Endothelial cell of umbilical vein (primary cell): ENCODE data around the gene TXK. TPM values are rescaled to one million over a fixed set of nuclear protein-coding genes. Genes with fewer than 3 reads are reported as not detected.

Experiments used
- BruUV-seq: library from RNA; stranded (reverse); fragments of 400-500 nt; replicated peaks from 2 replicates; lab custom pipeline; 2021; lab: Mats Ljungman, UMichigan
- CTCF ChIA-PET: fragments of 300-600, 350-600 bp; sonication (Branson Sonifier 250); formaldehyde crosslinking; loops from one replicate; lab custom pipeline; 2021; ENCODE audit warnings: antibody characterized with exemption, inconsistent platforms; lab: Charles Lee
- POLR2A ChIA-PET: fragments of 300-600, 350-600 bp; sonication (Branson Sonifier 250); formaldehyde crosslinking; loops from one replicate; lab custom pipeline; 2021; ENCODE audit warnings: antibody characterized with exemption, inconsistent platforms; lab: Charles Lee
- DNase-seq: peaks from one replicate; pipeline ENCODE4 v3.0.0-alpha.2; 2011; ENCODE audit warnings: low read depth, low spot score
- FAIRE-seq: peaks from 2 replicates; lab custom pipeline; 2011; peaks lifted over from hg19 to GRCh38; lab: Jason Lieb, UNC
- H2AFZ ChIP-seq: 2 replicates; pipeline ENCODE4 v1.6.0; 2012; ENCODE audit warnings: low read depth, low read length, control low read depth, inconsistent platforms
- H3K27ac ChIP-seq: 2 replicates; pipeline ENCODE4 v1.5.1; 2011; ENCODE audit warnings: low read depth, mild to moderate bottlenecking, control low read depth, low read length, moderate library complexity; ENCODE audit not compliant: insufficient read depth
- H3K27me3 ChIP-seq, 2 experiments: 2 replicates each; pipeline versions ENCODE4 v1.6.0 to v1.6.1; 2011; ENCODE audit warnings: low read length in 2 of 2, mixed read lengths in 1 of 2; ENCODE audit not compliant: control insufficient read depth in 2 of 2, insufficient read depth in 2 of 2
- H3K36me3 ChIP-seq, 2 experiments: 2 replicates in 1 of 2; 3 replicates in 1 of 2; pipeline ENCODE4 v1.5.1; 2011; ENCODE audit warnings: low read length in 2 of 2, mild to moderate bottlenecking in 1 of 2, moderate library complexity in 1 of 2; ENCODE audit not compliant: control insufficient read depth in 2 of 2, insufficient read depth in 2 of 2; ENCODE audit errors: extremely low read depth in 1 of 2
- H3K4me1 ChIP-seq: 3 replicates; pipeline ENCODE4 v1.5.1; 2011; ENCODE audit warnings: mild to moderate bottlenecking, low read length; ENCODE audit not compliant: control insufficient read depth, insufficient read depth; ENCODE audit errors: extremely low read depth
- H3K4me2 ChIP-seq: 2 replicates; pipeline ENCODE4 v1.6.1; 2011; ENCODE audit warnings: low read length, control low read depth, mixed read lengths; ENCODE audit not compliant: insufficient read depth
- H3K4me3 ChIP-seq, 3 experiments: fragments of 200-600 bp in 1 of 3; sonication (generic), shearing (Covaris generic) in 1 of 3; replicated peaks in 1 of 3; 2 replicates each; pipeline ENCODE4 v1.5.1; 2011 to 2016; ENCODE audit warnings: control low read depth in 3 of 3, low read length in 3 of 3, mild to moderate bottlenecking in 2 of 3, inconsistent platforms in 1 of 3, low read depth in 1 of 3, moderate library complexity in 1 of 3; ENCODE audit not compliant: insufficient read depth in 1 of 3
- H3K79me2 ChIP-seq: 2 replicates; pipeline ENCODE4 v1.6.0; 2012; ENCODE audit warnings: low read length, inconsistent platforms; ENCODE audit not compliant: control insufficient read depth, insufficient read depth
- H3K9ac ChIP-seq: replicated peaks from 2 replicates; pipeline ENCODE3; 2011; ENCODE audit warnings: low read length, control low read depth; ENCODE audit not compliant: insufficient read depth; ENCODE audit errors: extremely low read depth
- H3K9me1 ChIP-seq: replicated peaks from 3 replicates; pipeline ENCODE4 v1.6.0; 2011; ENCODE audit warnings: mild to moderate bottlenecking, low read length; ENCODE audit not compliant: control insufficient read depth, insufficient read depth; ENCODE audit errors: extremely low read depth
- H3K9me3 ChIP-seq: replicated peaks from 2 replicates; pipeline ENCODE4 v1.5.1; 2012; ENCODE audit warnings: low read length, inconsistent platforms; ENCODE audit not compliant: control insufficient read depth, insufficient read depth
- H4K20me1 ChIP-seq: replicated peaks from 2 replicates; pipeline ENCODE3; 2011; ENCODE audit warnings: mild to moderate bottlenecking, low read length; ENCODE audit not compliant: control insufficient read depth, insufficient read depth; ENCODE audit errors: extremely low read depth
- EZH2 ChIP-seq: IDR thresholded peaks from 2 replicates; pipeline ENCODE4 v1.6.1; 2012; ENCODE audit warnings: borderline replicate concordance, low read depth, mild to moderate bottlenecking, moderate library complexity, low read length, inconsistent platforms; ENCODE audit not compliant: severe bottlenecking
- GATA2 ChIP-seq: IDR thresholded peaks from 2 replicates; pipeline ENCODE4 v1.7.0; 2011; ENCODE audit warnings: low read depth, mild to moderate bottlenecking, moderate library complexity, mixed read lengths, low read length; ENCODE audit not compliant: insufficient read length, insufficient read depth
- JUN ChIP-seq: IDR thresholded peaks from 2 replicates; pipeline ENCODE4 v1.6.1; 2011; ENCODE audit warnings: borderline replicate concordance, low read depth; ENCODE audit not compliant: insufficient read length, insufficient read depth
- MAX ChIP-seq: IDR thresholded peaks from 2 replicates; pipeline ENCODE4 v1.6.1; 2011; ENCODE audit not compliant: insufficient read depth, insufficient read length
- MYC ChIP-seq: IDR thresholded peaks from one replicate; pipeline ENCODE4 v1.6.1; 2011; ENCODE audit warnings: mild to moderate bottlenecking, low read depth, low read length
- POLR2A ChIP-seq: IDR thresholded peaks from 2 replicates; pipeline ENCODE4 v1.6.1; 2012; ENCODE audit warnings: low read depth, mild to moderate bottlenecking, control low read depth, low read length
- POLR2AphosphoS5 ChIP-seq: IDR thresholded peaks from 2 replicates; pipeline ENCODE4 v1.6.1; 2012; ENCODE audit warnings: low read depth, mild to moderate bottlenecking, control low read depth, low read length, moderate library complexity; ENCODE audit not compliant: insufficient read depth
- dilution Hi-C: fragments of 300-500 bp; cut with MboI; formaldehyde crosslinking; loops from one replicate; pipeline ENCODE4 v1.15.0; 2019; ENCODE audit warnings: low sequenced_read_pairs; ENCODE audit not compliant: extremely low pct_ligation_motif_present
- intact Hi-C: fragments of 100-400 bp; cut with micrococcal nuclease; formaldehyde crosslinking; loops from one replicate; pipeline ENCODE4 v1.10.0; 2022
- polyA plus RNA-seq, 4 experiments: library from polyadenylated mRNA; depleted of rRNA in 3 of 4; stranded (reverse) in 3 of 4; unstranded in 1 of 4; fragments of >200 nt; gene quantifications; 2 replicates each; pipeline versions ENCODE4 v1.2.1 to v1.2.3, GENCODE V29; 2011 to 2012; ENCODE audit warnings: missing spikeins in 1 of 4
- total RNA-seq: library from RNA; stranded (reverse); gene quantifications from 2 replicates; pipeline ENCODE4 v1.2.3, GENCODE V29; 2021
- TF ChIP-seq, protein P1 (sequence below), 2 donors: IDR thresholded peaks; 1 replicate in 1 of 2; 2 replicates in 1 of 2; pipeline ENCODE4 v1.5.1; 2011; ENCODE audit warnings: low read length in 2 of 2, mild to moderate bottlenecking in 2 of 2, moderate library complexity in 2 of 2, control low read depth in 1 of 2, inconsistent platforms in 1 of 2, low read depth in 1 of 2; ENCODE audit not compliant: insufficient read depth in 1 of 2; ENCODE audit errors: extremely low read depth in 1 of 2

Gene TXK
- total and polyA plus RNA-seq, 2 donors (not counting 3 experiments of a cell fraction or from before 2014, with no cell fraction given), result 0.26 to 0.97 TPM

DNA sequence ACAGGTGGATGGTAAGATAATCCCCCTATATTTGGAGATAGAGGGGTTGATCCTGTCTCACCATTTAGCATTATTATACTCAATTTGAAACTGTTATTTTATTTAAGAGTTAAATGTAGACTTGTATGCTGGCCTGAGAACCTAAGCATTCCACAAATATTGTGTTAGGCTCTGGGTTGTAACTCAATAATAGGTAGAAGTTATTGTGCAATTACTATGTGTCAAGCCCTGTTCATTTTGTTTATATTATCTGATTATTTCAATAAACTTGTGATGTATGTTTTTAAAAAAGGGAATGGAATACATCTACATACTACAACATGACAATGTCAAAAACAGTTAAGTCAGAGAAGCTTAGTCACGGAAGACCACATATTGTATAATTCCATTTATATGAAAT, 13.6 kb upstream of the TXK start:
- POLR2A ChIA-PET, result no interaction called here
- no peak for FAIRE-seq
- H4K20me1 ChIP-seq, result no peaks in the 10 kb centered on the region
- H3K9me1 ChIP-seq, result no peaks in the 10 kb centered on the region
- H3K27me3 ChIP-seq, result peaks cover 0 to 10% of the 10 kb centered on the region in 2 experiments
- no peaks in the 10 kb centered on the region for H3K9me3 ChIP-seq
- no peaks in the 10 kb centered on the region for H3K36me3 ChIP-seq
- no peak for DNase-seq
- H3K4me1 ChIP-seq, result no peaks in the 10 kb centered on the region
- no peak for TF ChIP-seq EZH2
- no peak for TF ChIP-seq POLR2A
- TF ChIP-seq, protein P1, sequence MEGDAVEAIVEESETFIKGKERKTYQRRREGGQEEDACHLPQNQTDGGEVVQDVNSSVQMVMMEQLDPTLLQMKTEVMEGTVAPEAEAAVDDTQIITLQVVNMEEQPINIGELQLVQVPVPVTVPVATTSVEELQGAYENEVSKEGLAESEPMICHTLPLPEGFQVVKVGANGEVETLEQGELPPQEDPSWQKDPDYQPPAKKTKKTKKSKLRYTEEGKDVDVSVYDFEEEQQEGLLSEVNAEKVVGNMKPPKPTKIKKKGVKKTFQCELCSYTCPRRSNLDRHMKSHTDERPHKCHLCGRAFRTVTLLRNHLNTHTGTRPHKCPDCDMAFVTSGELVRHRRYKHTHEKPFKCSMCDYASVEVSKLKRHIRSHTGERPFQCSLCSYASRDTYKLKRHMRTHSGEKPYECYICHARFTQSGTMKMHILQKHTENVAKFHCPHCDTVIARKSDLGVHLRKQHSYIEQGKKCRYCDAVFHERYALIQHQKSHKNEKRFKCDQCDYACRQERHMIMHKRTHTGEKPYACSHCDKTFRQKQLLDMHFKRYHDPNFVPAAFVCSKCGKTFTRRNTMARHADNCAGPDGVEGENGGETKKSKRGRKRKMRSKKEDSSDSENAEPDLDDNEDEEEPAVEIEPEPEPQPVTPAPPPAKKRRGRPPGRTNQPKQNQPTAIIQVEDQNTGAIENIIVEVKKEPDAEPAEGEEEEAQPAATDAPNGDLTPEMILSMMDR (IDR thresholded peaks at IDR 0.05; ENCODE audit: extremely low read depth in 1 of 2, insufficient read depth in 1 of 2, low read depth in 1 of 2, low read length in 2 of 2), result no peak
- no peak for TF ChIP-seq MAX
- no peak for TF ChIP-seq MYC
- TF ChIP-seq GATA2, result no peak
- no peak for TF ChIP-seq JUN
- no peak for TF ChIP-seq POLR2AphosphoS5
- dilution Hi-C loops, result no loop called here
- intact Hi-C loops, result loop anchor here (10.0 kb wide), 1 partner anchor 223 kb away; no protein-coding TSS in a partner anchor
- no TSS peak for BruUV-seq
- no peak overlapping the region for H2AFZ ChIP-seq
- no peak overlapping the region for H3K9ac ChIP-seq
- no peak overlapping the region for H3K4me2 ChIP-seq
- no peak overlapping the region for H3K4me3 ChIP-seq
- CTCF ChIA-PET, result no interaction called here
- no peaks in the 10 kb centered on the region for H3K79me2 ChIP-seq
- H3K27ac ChIP-seq, result no peak overlapping the region
